GM21723 (cell line): ENCODE measurements around the gene CCDC146.
"Not testable (repeated sequence)": the region's sequence is repeated elsewhere in the genome, so short reads cannot be mapped to it uniquely, and the experiment has no call there.

ENCODE experiments used
- ATAC-seq: cut with Tn5 transposase; IDR thresholded peaks from one replicate; pipeline ENCODE4 v1.9.1; 2021; ENCODE audit warnings: mild to moderate bottlenecking, moderate library complexity; ENCODE audit not compliant: unreplicated experiment

CCDC146 gene

DNA sequence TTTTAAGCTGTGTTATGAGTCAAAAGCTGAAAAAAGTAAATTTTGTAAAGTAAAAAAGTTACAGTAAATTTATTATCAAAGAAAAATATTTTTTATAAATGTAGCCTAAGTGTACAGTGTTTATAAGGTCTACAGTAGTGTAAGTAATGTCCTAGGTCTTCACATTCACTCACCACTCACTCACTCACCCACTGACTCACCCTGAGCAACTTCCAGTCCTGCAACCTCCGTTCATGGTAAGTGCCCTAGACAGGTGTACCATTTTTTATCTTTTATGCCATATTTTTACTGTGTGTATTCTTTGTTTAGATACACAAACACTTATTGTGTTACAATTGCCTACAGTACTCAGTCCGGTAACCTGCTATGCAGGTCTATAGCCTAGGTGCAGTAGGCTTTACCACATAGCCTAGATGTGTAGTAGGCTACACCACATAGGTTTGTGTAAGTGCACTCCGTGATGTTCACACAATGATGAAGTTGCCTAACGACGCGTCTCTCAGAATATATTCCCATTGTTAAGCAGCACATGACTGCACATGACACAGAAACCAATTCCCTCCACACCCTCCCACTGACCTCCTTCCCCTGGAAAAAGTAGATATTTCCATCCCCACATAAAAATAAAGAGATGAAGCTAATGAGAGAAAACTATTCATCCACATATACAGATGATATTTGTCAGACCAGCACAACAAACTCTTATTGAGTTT lies 122.0 kb downstream of the CCDC146 start:
- no peak for ATAC-seq

GRCh38 chr7:77245015-77245755 lies 122.8 kb downstream of the CCDC146 start:
- ATAC-seq = no peak

DNA sequence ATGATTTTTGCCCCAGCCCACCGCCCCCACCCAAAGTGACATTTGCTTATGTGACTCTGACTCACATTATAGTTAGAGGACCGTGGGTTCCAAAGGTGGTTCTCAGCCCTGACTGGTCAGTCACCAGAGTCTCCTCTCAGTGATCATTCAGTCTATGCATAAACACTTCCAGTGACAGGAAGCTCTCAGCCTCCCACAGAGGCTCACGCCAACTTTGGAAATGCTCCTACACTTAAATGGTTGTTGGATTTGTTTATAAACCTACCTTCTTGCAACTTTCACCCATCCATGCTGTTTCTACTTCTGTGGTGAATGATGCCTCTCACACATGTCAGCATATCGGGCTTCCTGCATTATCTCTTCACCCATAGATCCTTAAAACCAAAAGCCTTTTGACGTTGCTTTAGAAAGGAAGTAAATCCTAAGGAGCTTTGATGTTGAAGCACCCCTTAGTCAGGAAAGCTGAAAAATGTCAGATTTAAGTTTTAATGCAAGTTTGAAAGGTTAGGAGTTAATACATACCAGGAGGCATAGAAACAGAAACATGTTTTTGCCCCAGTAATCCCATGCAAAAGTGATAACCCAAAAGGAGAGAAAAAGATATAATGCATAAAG lies 123.7 kb downstream of the CCDC146 start:
- ATAC-seq = no peak

- peak; percentile 77 for ATAC-seq
Observed at GRCh38 chr7:77247206-77247850, 124.9 kb downstream of the CCDC146 start.

DNA sequence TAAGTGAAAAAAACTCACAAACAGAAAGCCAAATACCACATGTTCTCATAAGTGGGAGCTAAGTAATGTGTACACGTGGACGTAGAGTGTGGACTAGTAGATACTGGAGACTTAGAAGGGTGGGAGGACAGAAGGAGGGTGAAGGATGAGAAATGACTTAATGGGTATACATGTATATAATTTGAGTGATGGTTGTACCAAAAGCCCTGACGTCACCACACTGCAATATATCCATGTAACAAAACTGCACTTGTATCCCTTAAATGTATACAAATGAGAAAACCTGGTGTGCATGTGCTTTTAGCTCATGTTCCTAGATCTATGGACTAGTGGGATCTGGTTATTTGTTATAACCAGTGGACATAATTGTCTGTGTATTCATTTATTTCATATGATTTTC lies 125.7 kb downstream of the CCDC146 start:
- no peak for ATAC-seq

DNA sequence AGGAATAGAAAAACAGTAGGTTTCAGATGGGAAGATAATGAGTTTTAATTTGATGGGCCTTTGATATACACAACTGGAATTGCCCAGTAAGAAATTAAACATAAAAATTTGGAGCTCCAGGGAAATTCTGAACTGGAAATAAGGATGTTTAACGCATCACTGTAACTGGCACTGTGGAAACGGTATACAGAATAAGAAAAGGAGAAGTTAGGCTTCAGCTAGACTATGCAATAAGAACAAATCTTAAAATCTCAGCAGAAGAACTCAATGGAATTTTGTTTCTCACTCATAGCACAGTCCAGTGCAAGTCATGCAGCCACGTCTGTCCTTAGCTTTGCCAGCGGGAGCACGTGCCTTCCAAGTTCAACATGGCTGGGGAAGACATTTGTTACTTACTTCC lies 130.1 kb downstream of the CCDC146 start:
- no peak for ATAC-seq

- no peak for ATAC-seq
Observed at GRCh38 chr7:77253151-77253550, 130.7 kb downstream of the CCDC146 start.

- no peak for ATAC-seq
Observed at GRCh38 chr7:77254429-77254828, 132.0 kb downstream of the CCDC146 start.

DNA sequence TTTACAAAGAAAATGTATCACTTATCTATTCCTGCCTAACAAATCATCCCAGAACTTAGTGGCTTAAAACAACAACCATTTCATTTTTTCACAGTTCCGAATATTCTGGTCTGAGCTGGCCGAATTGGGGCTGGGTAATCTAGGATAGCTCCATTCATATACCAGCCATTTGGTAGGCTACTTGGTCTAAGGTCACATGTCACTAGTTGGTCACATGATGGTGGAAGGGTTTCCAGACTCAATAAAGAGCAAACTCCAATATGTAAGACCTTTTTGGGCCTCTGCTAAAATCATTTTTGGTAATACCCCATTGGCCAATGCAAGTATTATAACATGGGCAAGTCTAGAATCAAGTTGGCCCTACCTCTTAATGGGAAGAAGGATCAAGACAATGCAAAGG lies 132.5 kb downstream of the CCDC146 start:
- no peak for ATAC-seq

DNA sequence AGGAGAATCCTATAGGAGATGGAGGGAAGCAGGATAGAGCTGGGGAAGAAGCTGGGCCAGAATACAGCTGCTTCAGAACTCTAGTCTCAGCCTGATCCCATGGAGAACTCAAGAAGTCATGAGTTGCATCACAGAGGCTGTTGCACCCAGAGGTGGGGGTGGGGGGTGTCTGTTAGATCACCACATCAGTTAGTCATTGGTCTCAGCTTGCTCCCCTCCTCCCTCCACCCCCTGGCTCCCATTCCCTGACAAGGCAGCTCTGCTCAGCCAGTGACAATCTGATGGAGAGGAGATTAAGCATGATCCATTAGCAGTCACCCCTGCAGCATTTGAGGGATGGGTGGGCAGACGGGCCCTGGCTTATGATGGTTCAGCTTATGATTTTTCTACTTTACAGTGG lies 135.6 kb downstream of the CCDC146 start:
- ATAC-seq = no peak

DNA sequence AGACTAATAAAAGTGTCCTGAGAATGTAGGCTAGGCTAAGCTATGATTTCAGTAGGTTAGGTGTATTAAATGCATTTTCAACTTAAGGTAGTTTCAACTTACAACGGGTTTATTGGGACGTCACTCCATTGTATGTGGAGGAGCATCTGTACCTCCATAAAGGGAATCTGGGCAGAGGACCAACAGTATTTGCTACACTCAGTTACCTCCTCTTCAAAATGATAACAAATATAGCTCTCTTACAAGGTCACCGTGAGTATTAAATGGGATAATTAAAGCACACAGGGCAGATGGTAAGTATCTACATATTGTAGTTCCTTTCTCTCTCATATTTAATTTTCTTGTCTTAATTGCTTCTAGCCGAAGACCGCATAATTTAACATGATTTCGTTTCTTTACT lies 136.2 kb downstream of the CCDC146 start:
- ATAC-seq = no peak

DNA sequence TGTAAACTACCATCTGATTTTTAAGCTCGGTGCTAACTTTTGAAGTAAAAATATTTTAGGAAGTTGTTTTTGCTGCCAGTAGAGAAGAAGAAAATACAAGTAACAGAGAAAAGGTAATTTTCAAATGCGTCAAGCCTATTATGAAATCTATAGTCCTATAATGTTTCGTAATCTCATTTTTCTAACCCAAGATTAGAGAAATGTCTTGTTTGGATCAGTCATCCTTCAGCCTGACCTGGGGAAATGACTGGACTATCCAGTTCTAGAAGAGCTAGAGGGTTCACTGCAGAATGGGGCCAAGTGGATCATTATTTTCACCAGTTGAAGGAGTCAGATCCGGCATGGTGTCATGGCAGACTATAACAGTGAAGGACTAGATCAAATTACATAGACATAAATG lies 139.9 kb downstream of the CCDC146 start:
- ATAC-seq = no peak

GRCh38 chr7:77265666-77266065 lies 143.3 kb downstream of the CCDC146 start:
- ATAC-seq = no peak

DNA sequence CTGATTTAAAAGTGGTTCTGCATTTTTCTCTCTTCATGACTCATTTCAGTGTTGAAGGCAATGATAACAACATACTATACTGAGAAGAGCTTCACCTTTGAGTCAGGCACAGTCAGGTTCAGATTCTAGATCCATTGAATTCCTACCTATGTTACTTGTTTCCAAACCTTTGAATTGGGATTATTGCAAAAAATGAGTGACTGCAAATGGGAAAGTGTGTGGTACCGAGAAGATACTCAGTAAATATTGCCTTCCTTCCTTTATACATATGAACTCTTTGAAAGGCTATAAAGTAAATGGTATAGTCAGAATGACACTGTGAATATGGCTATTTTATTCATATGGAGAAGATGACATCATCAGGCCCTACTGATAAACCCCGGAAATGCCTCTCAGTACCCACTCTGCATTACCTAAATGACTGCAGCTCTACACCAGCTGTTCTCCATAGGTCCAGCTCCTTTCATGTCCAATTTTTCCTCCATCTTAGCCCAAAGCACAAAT lies 143.9 kb downstream of the CCDC146 start:
- ATAC-seq = peak; percentile 80

DNA sequence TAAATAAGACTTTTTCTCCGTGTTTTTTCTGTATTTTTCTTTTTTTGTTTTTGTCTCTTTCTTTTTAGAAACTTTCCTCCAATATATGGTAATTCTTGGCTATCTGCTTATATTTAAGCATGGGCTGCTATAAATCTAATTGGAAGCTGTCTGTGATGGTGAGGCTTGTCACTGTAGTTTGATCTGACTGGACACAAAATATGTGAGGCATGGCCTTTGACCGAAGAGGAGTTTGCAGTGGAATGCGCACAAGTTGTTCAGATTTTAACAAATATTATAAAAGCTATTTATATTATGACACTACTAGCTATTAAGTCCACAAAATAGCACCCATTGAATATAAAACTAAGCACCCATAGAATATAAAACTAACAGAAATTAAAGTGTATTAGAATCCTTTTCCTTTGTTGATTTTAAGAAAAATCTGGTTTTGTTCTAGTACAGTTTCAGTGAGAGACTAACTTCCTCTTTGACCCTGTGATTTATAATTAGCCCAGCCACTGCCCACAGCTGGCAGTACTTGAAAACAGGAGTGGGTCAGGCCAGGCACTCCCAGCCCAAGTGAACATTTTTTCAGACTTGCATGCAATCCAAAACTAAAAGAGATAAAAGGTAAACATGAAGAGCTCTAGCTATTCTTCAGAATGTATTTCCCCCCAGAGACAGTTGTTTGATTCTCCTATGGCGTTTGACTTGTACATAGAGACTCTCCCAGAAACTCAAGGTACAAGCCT lies 147.1 kb downstream of the CCDC146 start:
- peak; percentile 79 for ATAC-seq

- no peak for ATAC-seq
Observed at GRCh38 chr7:77270094-77270480, 147.7 kb downstream of the CCDC146 start.

DNA sequence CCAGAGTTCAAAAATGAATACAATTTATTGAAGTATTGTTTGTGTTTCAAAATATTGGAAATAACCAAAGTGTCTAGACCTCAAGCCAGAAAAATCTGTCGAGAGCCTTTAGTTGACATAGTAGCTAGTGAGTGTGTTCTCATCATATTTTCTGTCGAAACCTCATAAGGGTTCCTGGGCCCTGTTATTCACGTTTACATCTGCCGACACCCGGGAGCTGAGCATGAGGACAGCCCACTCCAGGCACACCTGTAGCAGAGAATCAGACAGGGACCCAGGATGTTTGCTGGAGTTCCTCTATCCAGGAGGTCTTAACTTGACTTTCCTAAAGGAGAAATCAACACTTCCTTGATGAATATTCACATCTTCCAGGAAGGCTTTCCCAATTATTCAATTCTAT lies 149.4 kb downstream of the CCDC146 start:
- no peak for ATAC-seq

DNA sequence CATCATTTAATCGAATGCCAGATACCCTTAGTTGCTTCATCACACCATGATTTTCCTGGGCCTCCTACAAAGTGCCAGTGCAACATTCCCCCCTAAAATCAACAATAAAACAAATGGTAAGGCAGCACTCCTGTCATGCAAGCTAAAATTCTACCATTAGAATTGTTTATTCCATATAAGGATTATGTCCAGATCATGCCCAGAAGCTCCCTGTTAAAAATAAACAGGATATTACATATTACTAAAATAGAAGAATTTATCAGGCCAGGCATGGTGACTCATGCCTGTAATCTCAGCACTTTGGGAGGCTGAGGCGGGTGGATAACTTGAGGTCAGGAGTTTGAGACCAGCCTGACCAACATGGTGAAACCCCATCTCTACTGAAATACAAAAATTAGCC lies 153.2 kb downstream of the CCDC146 start:
- not testable (repeated sequence) for ATAC-seq

DNA sequence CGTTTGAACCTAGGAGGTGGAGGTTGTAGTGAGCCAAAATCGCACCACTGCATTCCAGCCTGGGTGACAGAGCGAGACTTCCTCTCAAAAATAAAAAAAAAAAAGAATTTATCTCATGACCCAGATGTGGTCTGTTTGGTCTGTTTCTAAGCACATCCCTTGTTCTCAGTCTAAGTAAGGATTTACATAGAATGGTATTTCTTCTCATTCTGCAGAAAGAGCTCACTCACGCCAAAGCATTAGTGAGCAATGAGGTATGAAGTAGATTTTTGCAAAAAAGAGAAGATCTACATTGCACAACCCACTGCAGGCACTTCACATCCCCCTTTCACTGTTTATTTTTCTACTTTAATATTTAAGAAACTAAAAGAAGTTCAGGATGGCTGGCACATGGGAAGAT lies 153.7 kb downstream of the CCDC146 start:
- no peak for ATAC-seq

DNA sequence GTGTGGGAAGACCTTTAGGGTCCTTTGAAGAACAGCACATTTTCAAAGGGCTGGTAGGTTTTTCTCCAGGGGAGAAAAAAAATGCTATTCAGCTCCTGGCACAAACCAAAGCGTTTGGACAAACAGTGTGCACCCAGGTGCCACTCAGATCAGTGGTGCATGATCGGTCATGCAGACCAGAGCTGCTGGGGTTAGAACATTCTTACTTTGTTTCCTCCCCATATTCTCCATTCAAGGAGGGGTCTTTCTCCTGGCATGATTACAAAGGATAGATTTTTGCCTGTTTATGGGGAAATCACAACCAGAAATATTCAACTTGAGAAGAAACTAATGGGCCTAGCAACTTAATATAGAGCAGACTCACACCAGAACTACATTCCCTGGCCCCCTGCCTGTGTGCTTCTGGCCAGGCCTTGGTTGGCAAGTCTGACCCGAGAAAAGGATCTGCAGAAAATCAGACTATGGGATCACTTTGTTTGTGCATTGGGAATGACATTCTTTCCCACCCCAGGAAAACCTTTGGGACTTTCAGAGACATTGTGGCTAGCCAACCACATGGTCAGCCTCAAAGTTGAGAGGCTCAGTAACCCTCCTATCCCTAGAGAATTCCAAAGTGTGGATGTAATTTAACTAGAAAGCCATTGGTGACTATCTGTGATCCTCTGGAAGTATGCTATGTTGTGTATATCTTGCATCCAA lies 159.5 kb downstream of the CCDC146 start:
- no peak for ATAC-seq
